Measurements from ENCODE around the gene IQSEC3.

The IQSEC3 gene

DNA sequence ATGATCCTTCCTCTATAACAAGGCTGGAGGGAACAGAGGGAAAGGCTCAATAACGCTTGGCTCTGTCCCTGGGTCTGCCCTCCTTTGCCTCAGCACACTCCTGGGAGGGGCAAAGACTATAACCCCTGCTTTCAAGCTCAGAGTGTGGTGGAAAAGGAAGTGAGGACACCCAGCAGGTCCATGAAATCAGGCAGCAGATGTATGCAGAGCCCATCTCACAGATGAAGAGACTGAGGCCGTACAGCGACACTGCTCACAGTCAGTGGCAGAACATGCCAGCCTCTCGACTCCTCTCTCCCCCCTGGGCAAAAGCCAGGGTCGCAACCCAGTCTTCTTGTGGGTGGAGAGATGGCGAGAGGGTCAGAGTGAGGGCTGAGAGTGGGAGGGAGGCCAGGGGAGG is 107.6 kb downstream of the IQSEC3 start:
- Histone ChIP-seq H3K9ac (ENCODE audit: low read length in 2 of 2) (no peak overlapping the region), H3K27ac (ENCODE audit: low read length) (no peak overlapping the region), H3K4me3 (ENCODE audit: low read length in 2 of 2) (no peak overlapping the region), H3K27me3 (ENCODE audit: control insufficient read depth in 1 of 2, insufficient read depth in 2 of 2, low read length in 2 of 2) (peaks cover 13 to 15% of the 10 kb centered on the region in 2 donors), H3K36me3 (ENCODE audit: control insufficient read depth in 2 of 2, insufficient read depth in 2 of 2, low read length in 2 of 2) (no peaks in the 10 kb centered on the region), H3K4me1 (ENCODE audit: control insufficient read depth, insufficient read depth, low read length) (peaks cover 6% of the 10 kb centered on the region), H3K9me3 (ENCODE audit: control insufficient read depth in 2 of 2, low read length in 2 of 2) (no peaks in the 10 kb centered on the region)

DNA sequence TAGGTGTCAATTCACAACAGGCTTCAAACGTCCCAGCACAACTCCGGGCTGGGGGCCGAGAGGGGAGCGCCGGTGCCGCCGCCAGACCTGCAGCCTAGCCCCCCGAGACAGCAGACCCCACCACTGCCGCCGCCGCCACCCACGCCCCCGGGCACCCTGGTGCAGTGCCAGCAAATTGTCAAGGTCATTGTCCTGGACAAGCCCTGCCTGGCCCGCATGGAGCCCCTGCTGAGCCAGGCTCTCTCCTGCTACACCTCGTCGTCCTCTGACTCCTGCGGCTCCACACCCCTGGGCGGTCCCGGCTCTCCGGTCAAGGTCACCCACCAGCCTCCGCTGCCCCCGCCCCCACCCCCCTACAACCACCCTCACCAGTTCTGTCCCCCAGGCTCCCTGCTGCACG is 108.0 kb downstream of the IQSEC3 start:
- Histone ChIP-seq H3K4me1 (ENCODE audit: control insufficient read depth, insufficient read depth, low read length) (peaks cover 8% of the 10 kb centered on the region), H3K27me3 (ENCODE audit: control insufficient read depth in 1 of 2, insufficient read depth in 2 of 2, low read length in 2 of 2) (peaks cover 13 to 15% of the 10 kb centered on the region in 2 donors), H3K4me3 (ENCODE audit: low read length in 2 of 2) (no peak overlapping the region), H3K9ac (ENCODE audit: low read length in 2 of 2) (no peak overlapping the region), H3K9me3 (ENCODE audit: control insufficient read depth in 2 of 2, low read length in 2 of 2) (no peaks in the 10 kb centered on the region), H3K36me3 (ENCODE audit: control insufficient read depth in 2 of 2, insufficient read depth in 2 of 2, low read length in 2 of 2) (no peaks in the 10 kb centered on the region), H3K27ac (ENCODE audit: low read length) (no peak overlapping the region)

DNA sequence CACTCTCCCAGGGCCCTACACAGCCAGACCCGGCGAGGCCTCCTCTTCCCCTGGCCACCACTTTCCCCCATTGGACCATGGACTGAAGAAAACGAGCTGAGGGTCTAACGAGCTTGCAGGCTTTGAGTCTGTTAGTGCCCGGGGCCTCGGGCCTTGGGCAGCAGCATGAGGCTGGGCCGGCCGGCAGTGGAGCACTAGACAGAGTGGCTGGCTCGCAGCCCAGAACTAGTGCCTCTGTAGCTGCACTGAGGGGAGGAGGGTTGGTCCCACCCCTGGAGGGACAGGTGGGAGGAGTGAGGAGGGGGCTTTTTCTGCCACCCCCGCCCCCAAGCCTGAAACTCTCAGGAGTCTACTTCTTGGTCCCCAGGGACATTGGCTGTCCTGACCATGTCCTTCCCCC is 108.7 kb downstream of the IQSEC3 start:
- Histone ChIP-seq H3K9me3 (ENCODE audit: control insufficient read depth in 2 of 2, low read length in 2 of 2) (no peaks in the 10 kb centered on the region), H3K27ac (ENCODE audit: low read length) (no peak overlapping the region), H3K4me1 (ENCODE audit: control insufficient read depth, insufficient read depth, low read length) (peaks cover 8% of the 10 kb centered on the region), H3K9ac (ENCODE audit: low read length in 2 of 2) (no peak overlapping the region), H3K27me3 (ENCODE audit: control insufficient read depth in 1 of 2, insufficient read depth in 2 of 2, low read length in 2 of 2) (peaks cover 13 to 18% of the 10 kb centered on the region in 2 donors), H3K4me3 (ENCODE audit: low read length in 2 of 2) (no peak overlapping the region), H3K36me3 (ENCODE audit: control insufficient read depth in 2 of 2, insufficient read depth in 2 of 2, low read length in 2 of 2) (no peaks in the 10 kb centered on the region)

DNA sequence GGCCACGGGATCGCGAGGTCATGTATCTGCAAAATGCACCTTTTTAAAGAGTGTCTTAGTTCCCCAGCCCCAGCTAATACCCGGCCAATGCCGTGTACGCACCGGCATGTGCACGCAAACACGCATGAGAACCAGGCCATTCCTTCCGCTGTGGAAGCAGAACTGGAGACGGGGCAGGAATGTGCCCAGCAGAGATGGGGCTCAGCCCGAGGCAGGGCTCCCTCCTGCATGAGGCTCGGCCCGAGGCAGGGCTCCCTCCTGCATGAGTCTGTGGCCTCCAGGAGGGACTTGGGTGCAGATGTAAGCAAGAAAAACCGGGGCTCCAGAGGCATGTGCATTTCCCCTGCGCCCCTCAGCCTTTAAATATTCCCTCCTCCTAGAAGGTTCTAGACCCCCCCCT is 109.2 kb downstream of the IQSEC3 start:
- no peak overlapping the region for H3K27ac ChIP-seq (ENCODE audit: low read length)
- no peaks in the 10 kb centered on the region for H3K36me3 ChIP-seq (ENCODE audit: control insufficient read depth in 2 of 2, insufficient read depth in 2 of 2, low read length in 2 of 2)
- H3K4me1 ChIP-seq (ENCODE audit: control insufficient read depth, insufficient read depth, low read length): peaks cover 8% of the 10 kb centered on the region
- H3K9ac ChIP-seq (ENCODE audit: low read length in 2 of 2): no peak overlapping the region
- peaks cover 13 to 18% of the 10 kb centered on the region in 2 donors for H3K27me3 ChIP-seq (ENCODE audit: control insufficient read depth in 1 of 2, insufficient read depth in 2 of 2, low read length in 2 of 2)
- no peak overlapping the region for H3K4me3 ChIP-seq (ENCODE audit: low read length in 2 of 2)
- no peaks in the 10 kb centered on the region for H3K9me3 ChIP-seq (ENCODE audit: control insufficient read depth in 2 of 2, low read length in 2 of 2)

DNA sequence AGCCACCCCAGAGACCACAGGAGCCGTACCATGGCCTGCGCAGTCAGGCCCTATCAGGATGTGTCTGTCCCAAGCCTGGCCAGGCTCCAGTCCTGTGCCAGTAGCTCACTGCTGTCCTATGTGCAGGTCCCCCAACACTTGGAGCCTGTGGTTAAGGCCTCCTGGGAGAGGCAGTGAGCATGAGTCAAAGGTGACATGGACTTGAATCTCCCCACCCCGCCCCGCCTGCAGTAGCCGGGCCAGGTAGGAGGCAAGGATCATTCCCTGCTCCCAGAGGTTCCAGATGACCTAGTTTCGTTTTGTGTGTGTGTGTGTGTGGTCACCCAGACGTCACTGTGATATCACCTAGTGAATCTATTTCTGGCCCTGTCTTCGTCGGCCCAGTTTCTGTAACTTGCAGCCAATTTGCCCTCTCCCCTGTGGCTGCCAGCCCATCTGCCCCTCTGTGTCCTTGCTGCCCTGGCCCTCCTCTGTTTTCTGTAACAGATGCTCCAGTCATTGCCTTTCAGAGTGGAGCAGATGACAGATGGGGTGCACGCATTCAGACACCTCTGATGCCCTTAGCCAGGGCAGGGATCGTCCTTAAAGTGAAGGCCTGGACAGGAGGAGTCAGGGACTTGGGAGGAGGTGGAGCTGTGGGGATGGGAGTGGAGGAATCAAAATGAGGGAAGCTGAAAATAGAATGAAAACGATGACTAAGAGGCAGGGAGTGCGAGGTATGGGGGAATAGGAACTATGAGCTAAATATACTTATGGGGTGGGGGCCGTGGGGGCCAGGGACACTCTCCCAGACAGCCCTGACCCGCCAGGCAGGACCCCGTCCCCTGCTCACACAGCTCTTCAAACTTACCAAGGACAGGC is 110.0 kb downstream of the IQSEC3 start:
- H3K36me3 ChIP-seq (ENCODE audit: control insufficient read depth in 2 of 2, insufficient read depth in 2 of 2, low read length in 2 of 2): no peaks in the 10 kb centered on the region
- H3K27ac ChIP-seq (ENCODE audit: low read length): no peak overlapping the region
- no peak overlapping the region for H3K4me3 ChIP-seq (ENCODE audit: low read length in 2 of 2)
- H3K9me3 ChIP-seq (ENCODE audit: control insufficient read depth in 2 of 2, low read length in 2 of 2): no peaks in the 10 kb centered on the region
- H3K27me3 ChIP-seq (ENCODE audit: control insufficient read depth in 1 of 2, insufficient read depth in 2 of 2, low read length in 2 of 2): peaks cover 12 to 18% of the 10 kb centered on the region in 2 donors
- H3K4me1 ChIP-seq (ENCODE audit: control insufficient read depth, insufficient read depth, low read length): peaks cover 8% of the 10 kb centered on the region
- no peak overlapping the region for H3K9ac ChIP-seq (ENCODE audit: low read length in 2 of 2)

DNA sequence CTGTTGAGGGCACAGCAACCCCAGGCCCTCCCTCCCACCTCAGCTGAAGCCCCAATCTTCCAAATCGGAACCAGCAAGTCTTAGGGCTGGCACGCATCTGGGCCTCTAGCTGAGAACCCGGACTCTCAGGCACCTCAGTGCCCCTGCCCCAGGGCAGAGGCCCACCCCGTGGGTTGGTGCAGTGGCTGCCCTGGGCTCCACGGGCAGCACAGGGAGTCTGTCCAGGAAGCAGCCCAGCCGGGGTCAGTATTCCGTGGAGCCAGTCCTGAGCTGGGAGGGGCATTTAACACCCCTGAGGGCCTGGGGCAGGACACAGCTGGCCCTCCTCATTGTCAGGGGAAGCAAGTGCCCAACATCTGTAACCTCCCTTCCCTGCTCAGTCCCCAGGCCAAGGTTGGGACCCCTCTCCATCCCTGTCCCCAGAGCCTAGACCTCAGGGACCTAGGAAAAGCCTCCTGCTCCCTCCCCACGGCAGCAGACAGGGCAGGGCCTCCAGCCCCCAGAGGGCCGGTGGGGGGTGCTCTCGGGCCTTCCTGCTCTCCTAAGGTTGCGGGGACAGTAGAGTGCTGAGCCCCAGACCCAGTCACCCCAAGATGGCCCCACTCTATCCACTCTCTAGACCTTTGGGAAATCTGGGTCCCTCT is 110.9 kb downstream of the IQSEC3 start:
- Histone ChIP-seq H3K27ac (ENCODE audit: low read length) (no peak overlapping the region), H3K9ac (ENCODE audit: low read length in 2 of 2) (no peak overlapping the region), H3K4me3 (ENCODE audit: low read length in 2 of 2) (no peak overlapping the region), H3K9me3 (ENCODE audit: control insufficient read depth in 2 of 2, low read length in 2 of 2) (no peaks in the 10 kb centered on the region), H3K4me1 (ENCODE audit: control insufficient read depth, insufficient read depth, low read length) (peaks cover 10% of the 10 kb centered on the region), H3K36me3 (ENCODE audit: control insufficient read depth in 2 of 2, insufficient read depth in 2 of 2, low read length in 2 of 2) (no peaks in the 10 kb centered on the region), H3K27me3 (ENCODE audit: control insufficient read depth in 1 of 2, insufficient read depth in 2 of 2, low read length in 2 of 2) (peaks cover 10 to 15% of the 10 kb centered on the region in 2 donors)

DNA sequence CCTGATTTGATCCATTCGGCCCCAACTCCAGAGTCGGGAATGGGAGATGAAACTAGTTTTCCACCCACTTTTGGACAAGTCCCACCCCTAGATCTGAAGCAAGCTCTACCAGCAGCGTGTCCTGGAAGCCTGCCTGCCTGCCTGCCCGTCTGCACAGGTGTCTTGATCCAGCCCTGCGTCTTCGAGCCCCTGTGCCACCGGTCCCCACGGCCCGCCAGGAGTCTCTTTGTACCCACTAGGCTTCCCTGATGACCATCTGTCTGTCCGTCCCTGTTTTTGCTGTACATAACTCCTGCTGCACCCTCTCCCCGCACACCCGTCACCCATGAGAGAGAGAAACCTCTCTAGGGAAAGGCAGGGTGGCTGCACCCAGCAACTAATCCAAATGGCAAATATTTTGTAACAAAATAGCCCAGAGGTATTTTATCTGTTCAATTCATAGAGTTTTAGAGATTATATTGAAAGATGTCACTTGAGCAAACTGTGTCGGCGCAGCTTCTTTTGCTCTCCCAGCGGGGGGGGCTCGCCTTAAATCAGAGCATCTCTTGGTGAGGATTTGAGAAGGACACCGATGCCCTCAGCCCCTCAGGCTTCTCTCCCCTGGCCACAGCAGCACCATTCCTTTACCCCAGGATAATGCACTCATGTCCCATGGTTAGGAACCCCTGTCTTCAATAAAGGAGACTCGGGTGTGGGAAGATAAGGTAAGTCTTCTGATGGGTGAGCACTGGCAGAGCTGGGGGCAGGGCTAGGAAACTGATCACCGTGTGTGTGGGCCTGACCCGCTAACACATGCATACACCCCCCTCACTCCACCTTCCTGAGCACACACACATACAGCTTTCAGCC is 111.6 kb downstream of the IQSEC3 start:
- H3K4me1 ChIP-seq (ENCODE audit: control insufficient read depth, insufficient read depth, low read length): peaks cover 10% of the 10 kb centered on the region
- no peaks in the 10 kb centered on the region for H3K9me3 ChIP-seq (ENCODE audit: control insufficient read depth in 2 of 2, low read length in 2 of 2)
- no peak overlapping the region for H3K4me3 ChIP-seq (ENCODE audit: low read length in 2 of 2)
- no peak overlapping the region for H3K9ac ChIP-seq (ENCODE audit: low read length in 2 of 2)
- H3K36me3 ChIP-seq (ENCODE audit: control insufficient read depth in 2 of 2, insufficient read depth in 2 of 2, low read length in 2 of 2): no peaks in the 10 kb centered on the region
- peaks cover 10 to 15% of the 10 kb centered on the region in 2 donors for H3K27me3 ChIP-seq (ENCODE audit: control insufficient read depth in 1 of 2, insufficient read depth in 2 of 2, low read length in 2 of 2)
- no peak overlapping the region for H3K27ac ChIP-seq (ENCODE audit: low read length)

DNA sequence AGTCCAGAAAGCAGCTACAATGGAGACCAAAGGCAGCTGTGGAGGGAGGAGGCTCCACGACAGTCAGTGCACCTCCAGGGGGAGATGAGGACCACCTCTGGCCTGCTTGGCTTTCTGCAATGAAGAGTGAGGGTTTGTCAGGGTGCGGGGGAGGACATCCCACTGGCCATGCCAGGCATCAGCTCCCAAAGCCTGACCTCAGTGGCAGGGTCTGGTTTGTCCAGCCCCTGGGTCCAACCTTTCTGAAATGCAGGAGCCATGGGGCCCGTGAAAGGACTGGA is 112.2 kb downstream of the IQSEC3 start:
- no peak overlapping the region for H3K27ac ChIP-seq (ENCODE audit: low read length)
- no peak overlapping the region for H3K9ac ChIP-seq (ENCODE audit: low read length in 2 of 2)
- peaks cover 10 to 15% of the 10 kb centered on the region in 2 donors for H3K27me3 ChIP-seq (ENCODE audit: control insufficient read depth in 1 of 2, insufficient read depth in 2 of 2, low read length in 2 of 2)
- no peaks in the 10 kb centered on the region for H3K9me3 ChIP-seq (ENCODE audit: control insufficient read depth in 2 of 2, low read length in 2 of 2)
- no peaks in the 10 kb centered on the region for H3K36me3 ChIP-seq (ENCODE audit: control insufficient read depth in 2 of 2, insufficient read depth in 2 of 2, low read length in 2 of 2)
- H3K4me3 ChIP-seq (ENCODE audit: low read length in 2 of 2): no peak overlapping the region
- H3K4me1 ChIP-seq (ENCODE audit: control insufficient read depth, insufficient read depth, low read length): peaks cover 10% of the 10 kb centered on the region

DNA sequence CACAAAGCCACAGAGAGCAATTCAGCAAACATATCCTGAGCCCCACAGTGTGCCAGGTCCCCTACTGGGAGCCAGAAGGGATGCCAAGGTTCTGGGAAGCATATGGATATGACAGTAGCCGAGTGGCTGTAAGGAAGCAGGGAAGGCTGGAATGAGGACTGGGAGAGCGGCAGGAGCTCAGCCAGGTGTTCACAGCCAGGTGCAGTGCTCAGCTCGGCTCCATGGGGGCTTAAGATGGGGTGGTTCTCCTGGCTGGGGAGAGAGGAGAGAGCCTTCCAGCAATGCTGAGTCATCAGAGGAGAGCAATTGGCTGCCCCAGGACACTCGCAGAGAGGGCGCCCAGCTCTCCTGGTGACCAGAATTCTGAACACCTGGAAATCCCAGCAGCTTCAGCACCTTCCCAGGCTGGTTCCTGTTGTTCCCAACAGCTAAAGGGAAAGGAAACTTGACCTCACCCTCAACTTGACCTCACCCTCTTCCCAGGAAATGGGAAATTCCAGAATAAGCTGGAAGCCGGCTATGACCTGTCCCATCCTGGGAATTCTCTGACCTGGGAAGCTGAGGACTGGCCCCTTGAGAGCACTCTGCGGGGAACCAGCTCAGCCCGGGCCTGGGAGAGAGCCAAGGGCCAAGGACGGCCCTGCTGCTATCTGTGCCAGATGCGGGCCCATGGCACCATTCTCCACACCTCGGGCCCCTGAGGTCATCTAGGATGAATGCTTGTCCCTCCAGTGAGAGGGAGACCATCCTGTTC is 112.7 kb downstream of the IQSEC3 start:
- Histone ChIP-seq H3K9ac (ENCODE audit: low read length in 2 of 2) (no peak overlapping the region), H3K27me3 (ENCODE audit: control insufficient read depth in 1 of 2, insufficient read depth in 2 of 2, low read length in 2 of 2) (peaks cover 10 to 15% of the 10 kb centered on the region in 2 donors), H3K9me3 (ENCODE audit: control insufficient read depth in 2 of 2, low read length in 2 of 2) (no peaks in the 10 kb centered on the region), H3K36me3 (ENCODE audit: control insufficient read depth in 2 of 2, insufficient read depth in 2 of 2, low read length in 2 of 2) (no peaks in the 10 kb centered on the region), H3K4me3 (ENCODE audit: low read length in 2 of 2) (no peak overlapping the region), H3K27ac (ENCODE audit: low read length) (no peak overlapping the region), H3K4me1 (ENCODE audit: control insufficient read depth, insufficient read depth, low read length) (peaks cover 10% of the 10 kb centered on the region)

DNA sequence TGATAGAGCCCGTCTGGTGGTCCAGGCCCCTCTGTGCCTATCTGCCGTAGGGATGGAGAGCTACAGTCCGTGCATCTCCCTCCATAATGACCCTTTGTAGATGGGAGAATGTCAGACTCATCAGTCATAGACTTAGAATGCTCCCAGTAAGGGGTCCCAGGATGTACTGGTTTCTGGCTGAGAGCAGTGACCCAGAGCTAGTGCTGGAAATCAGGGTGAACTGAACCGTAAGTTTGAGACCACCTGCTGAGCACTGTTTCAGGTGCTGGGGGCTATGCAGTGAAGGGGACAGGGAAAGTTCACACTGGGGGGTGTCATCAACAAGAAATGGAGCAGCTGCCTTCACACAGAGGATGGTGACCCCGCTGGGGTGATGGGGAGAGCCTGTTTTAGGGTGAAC is 113.3 kb downstream of the IQSEC3 start:
- Histone ChIP-seq H3K9me3 (ENCODE audit: control insufficient read depth in 2 of 2, low read length in 2 of 2) (no peaks in the 10 kb centered on the region), H3K36me3 (ENCODE audit: control insufficient read depth in 2 of 2, insufficient read depth in 2 of 2, low read length in 2 of 2) (no peaks in the 10 kb centered on the region), H3K27me3 (ENCODE audit: control insufficient read depth in 1 of 2, insufficient read depth in 2 of 2, low read length in 2 of 2) (peaks cover 10 to 15% of the 10 kb centered on the region in 2 donors), H3K27ac (ENCODE audit: low read length) (no peak overlapping the region), H3K4me1 (ENCODE audit: control insufficient read depth, insufficient read depth, low read length) (peaks cover 10% of the 10 kb centered on the region), H3K4me3 (ENCODE audit: low read length in 2 of 2) (no peak overlapping the region), H3K9ac (ENCODE audit: low read length in 2 of 2) (no peak overlapping the region)

All from stomach smooth muscle (tissue), 2 donors.